PC-9 (cell line): Measurements from ENCODE around the gene ZNF330. TPM values are rescaled to one million over a fixed set of nuclear protein-coding genes. Genes with fewer than 3 reads are reported as not detected.

Experiments used
- BruUV-seq: library from RNA; stranded (reverse); fragments of 400-500 nt; replicated peaks from 2 replicates; lab custom pipeline; 2021; lab: Mats Ljungman, UMichigan
- CTCF ChIA-PET: fragments of 300-600 bp; sonication (Branson Sonifier 250); formaldehyde crosslinking; loops from one replicate; lab custom pipeline; 2022; ENCODE audit warnings: antibody characterized with exemption; lab: Charles Lee
- POLR2A ChIA-PET: fragments of 300-600 bp; sonication (Branson Sonifier 250); formaldehyde crosslinking; loops from one replicate; lab custom pipeline; 2022; ENCODE audit warnings: antibody characterized with exemption; ENCODE audit not compliant: unreplicated experiment; lab: Charles Lee
- DNase-seq, 2 experiments: peaks; one replicate each; pipeline versions ENCODE4 v3.0.0 to v3.0.0-alpha.2; 2015 to 2022; ENCODE audit warnings: mixed read lengths in 1 of 2
- H2AFZ ChIP-seq: fragments of 200-600 bp; sonication (generic); 2 replicates; pipeline ENCODE4 v1.8.1; 2017; ENCODE audit warnings: antibody characterized with exemption
- H3F3A ChIP-seq: fragments of 200-600 bp; sonication (generic); 2 replicates; pipeline ENCODE4 v1.8.1; 2017; ENCODE audit warnings: antibody characterized with exemption, mild to moderate bottlenecking, low read depth; ENCODE audit not compliant: insufficient read depth
- H3K27ac ChIP-seq: fragments of 200-600 bp; sonication (generic); 2 replicates; pipeline ENCODE4 v1.6.1; 2016; ENCODE audit warnings: mixed run types
- H3K27me3 ChIP-seq: fragments of 200-600 bp; sonication (generic); 2 replicates; pipeline ENCODE4 v1.6.1; 2016; ENCODE audit warnings: low read depth, mixed run types; ENCODE audit not compliant: insufficient read depth
- H3K36me3 ChIP-seq: fragments of 200-600 bp; sonication (generic); 2 replicates; pipeline ENCODE4 v1.6.1; 2016; ENCODE audit warnings: low read depth, mixed run types
- H3K4me1 ChIP-seq: fragments of 200-600 bp; sonication (generic); replicated peaks from 2 replicates; pipeline ENCODE4 v1.6.1; 2016; ENCODE audit warnings: mixed run types; ENCODE audit not compliant: insufficient read depth
- H3K4me2 ChIP-seq: fragments of 200-600 bp; sonication (generic); 2 replicates; pipeline ENCODE4 v1.6.1; 2017; ENCODE audit warnings: mixed run types
- H3K4me3 ChIP-seq: fragments of 200-600 bp; sonication (generic); 2 replicates; pipeline ENCODE4 v1.6.1; 2016; ENCODE audit warnings: mixed run types
- H3K79me2 ChIP-seq: fragments of 200-600 bp; sonication (generic); 2 replicates; pipeline ENCODE4 v1.6.1; 2017; ENCODE audit warnings: low read depth, mixed run types
- H3K9me2 ChIP-seq: fragments of 200-600 bp; sonication (generic); 2 replicates; pipeline ENCODE4 v1.8.1; 2017; ENCODE audit warnings: mild to moderate bottlenecking; ENCODE audit not compliant: insufficient read depth
- H3K9me3 ChIP-seq: fragments of 200-600 bp; sonication (generic); 2 replicates; pipeline ENCODE4 v1.8.1; 2016; ENCODE audit warnings: low read depth; ENCODE audit not compliant: insufficient read depth
- H4K20me1 ChIP-seq: fragments of 200-600 bp; sonication (generic); 2 replicates; pipeline ENCODE4 v1.8.1; 2017; ENCODE audit not compliant: insufficient read depth
- CTCF ChIP-seq: fragments of 200-600 bp; sonication (generic); conservative IDR thresholded peaks from 2 replicates; pipeline ENCODE4 v1.6.1; 2017; ENCODE audit warnings: mixed run types, antibody characterized with exemption, mild to moderate bottlenecking, moderate library complexity
- EZH2 ChIP-seq: fragments of 200-600 bp; sonication (generic); IDR thresholded peaks from 2 replicates; pipeline ENCODE4 v1.8.0; 2017; ENCODE audit warnings: antibody characterized with exemption, low read depth
- intact Hi-C: fragments of 100-400 bp; cut with micrococcal nuclease; formaldehyde crosslinking; loops from one replicate; pipeline ENCODE4 v1.10.0; 2022; ENCODE audit not compliant: unreplicated experiment
- total RNA-seq: library from RNA; stranded (reverse); gene quantifications from 2 replicates; pipeline ENCODE4 v1.2.3, GENCODE V29; 2021

Gene ZNF330
- total RNA-seq, 1 experiment from 2014 or later = 22.5 TPM

- no peak overlapping the region for H3K4me2 ChIP-seq
- CTCF ChIA-PET = no interaction called here
- no peaks in the 10 kb centered on the region for H3K36me3 ChIP-seq
- TF ChIP-seq EZH2 (no peak), CTCF (no peak)
- H3K4me3 ChIP-seq = no peak overlapping the region
- BruUV-seq = no TSS peak
- no peaks in the 10 kb centered on the region for H4K20me1 ChIP-seq
- no peaks in the 10 kb centered on the region for H3K9me3 ChIP-seq
- H3K27ac ChIP-seq = no peak overlapping the region
- H3F3A ChIP-seq = no peaks in the 10 kb centered on the region
- no peaks in the 10 kb centered on the region for H3K4me1 ChIP-seq
- POLR2A ChIA-PET = no interaction called here
- H3K27me3 ChIP-seq = no peaks in the 10 kb centered on the region
- H3K79me2 ChIP-seq = no peaks in the 10 kb centered on the region
- H2AFZ ChIP-seq = no peak overlapping the region
- no peaks in the 10 kb centered on the region for H3K9me2 ChIP-seq
- intact Hi-C loops = no loop called here
- no peak for DNase-seq
Measured at GRCh38 chr4:141247430-141247780, 26.7 kb downstream of the ZNF330 start.

- H3K27me3 ChIP-seq = no peaks in the 10 kb centered on the region
- H3K79me2 ChIP-seq = no peaks in the 10 kb centered on the region
- no peak overlapping the region for H3K4me2 ChIP-seq
- intact Hi-C loops = no loop called here
- no peaks in the 10 kb centered on the region for H3K4me1 ChIP-seq
- H3K27ac ChIP-seq = no peak overlapping the region
- ChIA-PET POLR2A (no interaction called here), CTCF (no interaction called here)
- H2AFZ ChIP-seq = no peak overlapping the region
- no peaks in the 10 kb centered on the region for H3K36me3 ChIP-seq
- H3K9me2 ChIP-seq = no peaks in the 10 kb centered on the region
- H4K20me1 ChIP-seq = no peaks in the 10 kb centered on the region
- no peak overlapping the region for H3K4me3 ChIP-seq
- no TSS peak for BruUV-seq
- no peak for DNase-seq
- TF ChIP-seq CTCF = no peak
- no peak for TF ChIP-seq EZH2
- H3K9me3 ChIP-seq = no peaks in the 10 kb centered on the region
- no peaks in the 10 kb centered on the region for H3F3A ChIP-seq
Measured at GRCh38 chr4:141248029-141248428, 27.3 kb downstream of the ZNF330 start.

- Histone ChIP-seq H3K36me3 (no peaks in the 10 kb centered on the region), H2AFZ (no peak overlapping the region), H3K4me1 (no peaks in the 10 kb centered on the region), H3K79me2 (no peaks in the 10 kb centered on the region), H3K27ac (no peak overlapping the region), H3F3A (no peaks in the 10 kb centered on the region), H4K20me1 (no peaks in the 10 kb centered on the region), H3K9me3 (no peaks in the 10 kb centered on the region), H3K4me3 (no peak overlapping the region), H3K27me3 (no peaks in the 10 kb centered on the region), H3K9me2 (no peaks in the 10 kb centered on the region), H3K4me2 (no peak overlapping the region)
- DNase-seq = no peak
- CTCF ChIA-PET = no interaction called here
- intact Hi-C loops = no loop called here
- BruUV-seq = no TSS peak
- no peak for TF ChIP-seq EZH2
- TF ChIP-seq CTCF = no peak
- POLR2A ChIA-PET = no interaction called here
Measured at GRCh38 chr4:141248486-141248885, 27.8 kb downstream of the ZNF330 start.
